ENCODE results near the gene DLGAP1. TPM values are rescaled to one million over a fixed set of nuclear protein-coding genes. Genes with fewer than 3 reads are reported as not detected.
A peak's percentile ranks its signal among the peaks of the same experiment; 100 is the strongest.

Gene DLGAP1
- total RNA-seq, 1 experiment from 2014 or later: 23.2 TPM

- H3K23ac ChIP-seq (ENCODE audit: insufficient read length, low read depth, low read length): no peak overlapping the region
- Mint-ChIP-seq H3K36me3 (ENCODE audit: insufficient read depth in 1 of 3, low read depth in 3 of 3) (no peaks in the 10 kb centered on the region; a peak in 1 of 7 replicates), H3K9me3 (no peaks in the 10 kb centered on the region), H3K4me3 (peak overlapping the region in 1 of 2 experiments; percentile 52; a peak in 1 of 5 replicates), H3K27me3 (ENCODE audit: low read depth) (no peaks in the 10 kb centered on the region), H3K4me1 (peaks cover 24 to 31% of the 10 kb centered on the region in 2 experiments), H3K27ac (peak overlapping the region; percentile 59 to 95 (median 94))
- no peak for DNase-seq
- H3K23me2 ChIP-seq (ENCODE audit: insufficient read length, low read depth, low read length, poor library complexity, severe bottlenecking): no peaks in the 10 kb centered on the region
- WGBS (ENCODE audit: extremely low coverage, insufficient read length, low lambda C conversion rate): no CpG with 5 or more reads among the region's 9 CpGs
- TF ChIP-seq CTCF (conservative IDR thresholded peaks at IDR 0.05): no peak
- no peak overlapping the region for H3K18ac ChIP-seq (ENCODE audit: insufficient read length, low read depth, low read length)
- H2AFZ ChIP-seq (ENCODE audit: low read length): no peak overlapping the region
- H2BK120ac ChIP-seq (ENCODE audit: low read depth, low read length, poor library complexity, severe bottlenecking): no peak overlapping the region
- no peaks in the 10 kb centered on the region for H3K79me1 ChIP-seq (ENCODE audit: insufficient read depth, low read depth, low read length, poor library complexity, severe bottlenecking)
- no peaks in the 10 kb centered on the region for H3K27me3 ChIP-seq (ENCODE audit: insufficient read depth, low read length)
- H3K79me2 ChIP-seq (ENCODE audit: insufficient read depth, low read length): no peaks in the 10 kb centered on the region
- H2BK12ac ChIP-seq (ENCODE audit: insufficient read length, low read depth, low read length): no peak overlapping the region
- no peak overlapping the region for H2BK15ac ChIP-seq (ENCODE audit: low read depth, low read length)
- H3T11ph ChIP-seq (ENCODE audit: low read length): no peak overlapping the region
- H3K9ac ChIP-seq (ENCODE audit: extremely low read depth, insufficient read length, low read length): no peak overlapping the region
- H3K4ac ChIP-seq (ENCODE audit: low read depth, low read length): no peak overlapping the region
- H3K9me3 ChIP-seq (ENCODE audit: control insufficient read depth, low read depth, low read length): no peaks in the 10 kb centered on the region
- H3K4me2 ChIP-seq (ENCODE audit: insufficient read depth, insufficient read length, low read length): no peak overlapping the region
- no peak overlapping the region for H4K5ac ChIP-seq (ENCODE audit: insufficient read length, low read depth, low read length)
- H4K20me1 ChIP-seq (ENCODE audit: control insufficient read depth, insufficient read depth, insufficient read length): no peaks in the 10 kb centered on the region
- H3K56ac ChIP-seq (ENCODE audit: insufficient read length, low read depth, low read length): no peak overlapping the region
- H2AK5ac ChIP-seq (ENCODE audit: insufficient read length, low read length): no peak overlapping the region
- no peak overlapping the region for H2BK20ac ChIP-seq (ENCODE audit: low read depth, low read length, poor library complexity, severe bottlenecking)
- no peak overlapping the region for H4K91ac ChIP-seq (ENCODE audit: insufficient read length, low read depth, low read length)
- no peak overlapping the region for H3K14ac ChIP-seq (ENCODE audit: insufficient read depth, low read length)
- no peak overlapping the region for H4K8ac ChIP-seq (replicated peaks; ENCODE audit: insufficient read length, low read depth, low read length)
- H3K27ac ChIP-seq (ENCODE audit: insufficient read length, low read depth, low read length): no peak overlapping the region
- no peak overlapping the region for H2BK5ac ChIP-seq (ENCODE audit: insufficient read length, low read length)
- H3K4me1 ChIP-seq (ENCODE audit: insufficient read depth, low read length): peaks cover 3% of the 10 kb centered on the region; the same call in 1 of the 2 replicates
These were observed 830.0 kb downstream of the DLGAP1 start for GRCh38 chr18:3624935-3625741.
